Breast epithelium (tissue), 3 donors: ENCODE measurements around the gene TEX9.

Source experiments
- POLR2A ChIP-seq: fragments of 450-650 bp; IDR thresholded peaks from one replicate; pipeline ENCODE4 v1.6.1; 2016; ENCODE audit warnings: antibody characterized with exemption, mild to moderate bottlenecking, moderate library complexity
- POLR2AphosphoS5 ChIP-seq, 3 donors: sonication (generic); formaldehyde crosslinking; IDR thresholded peaks; one replicate each; pipeline ENCODE4 v1.6.1; 2017; ENCODE audit warnings: antibody characterized with exemption in 3 of 3
- TF ChIP-seq, protein P1 (sequence below), 3 donors: fragments of 450-650 bp; IDR thresholded peaks; one replicate each; pipeline ENCODE4 v1.5.1; 2016 to 2017; ENCODE audit warnings: antibody characterized with exemption in 3 of 3, mild to moderate bottlenecking in 3 of 3, moderate library complexity in 3 of 3

DNA sequence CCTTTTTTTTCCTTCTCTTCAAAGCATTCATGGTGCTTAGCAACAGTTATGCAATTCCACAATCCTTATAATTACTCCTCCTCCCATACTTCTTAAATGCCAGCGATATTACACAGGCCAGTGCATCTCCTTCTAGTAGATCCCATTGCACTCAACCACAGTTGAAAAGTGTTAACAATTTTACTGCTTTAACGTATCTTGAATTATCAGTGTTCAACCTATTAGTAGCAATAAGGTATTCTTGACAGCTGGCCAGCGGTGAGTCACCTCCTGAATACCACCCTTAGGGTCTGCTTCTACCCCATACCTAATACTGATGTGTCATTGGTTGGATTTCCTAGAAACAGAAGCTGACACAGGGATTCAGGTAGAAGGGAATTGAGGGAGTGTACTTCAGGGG is 24.0 kb upstream of the TEX9 start:
- no peak for TF ChIP-seq POLR2A
- TF ChIP-seq POLR2AphosphoS5 (IDR thresholded peaks at IDR 0.05): no peak
- TF ChIP-seq, protein P1, sequence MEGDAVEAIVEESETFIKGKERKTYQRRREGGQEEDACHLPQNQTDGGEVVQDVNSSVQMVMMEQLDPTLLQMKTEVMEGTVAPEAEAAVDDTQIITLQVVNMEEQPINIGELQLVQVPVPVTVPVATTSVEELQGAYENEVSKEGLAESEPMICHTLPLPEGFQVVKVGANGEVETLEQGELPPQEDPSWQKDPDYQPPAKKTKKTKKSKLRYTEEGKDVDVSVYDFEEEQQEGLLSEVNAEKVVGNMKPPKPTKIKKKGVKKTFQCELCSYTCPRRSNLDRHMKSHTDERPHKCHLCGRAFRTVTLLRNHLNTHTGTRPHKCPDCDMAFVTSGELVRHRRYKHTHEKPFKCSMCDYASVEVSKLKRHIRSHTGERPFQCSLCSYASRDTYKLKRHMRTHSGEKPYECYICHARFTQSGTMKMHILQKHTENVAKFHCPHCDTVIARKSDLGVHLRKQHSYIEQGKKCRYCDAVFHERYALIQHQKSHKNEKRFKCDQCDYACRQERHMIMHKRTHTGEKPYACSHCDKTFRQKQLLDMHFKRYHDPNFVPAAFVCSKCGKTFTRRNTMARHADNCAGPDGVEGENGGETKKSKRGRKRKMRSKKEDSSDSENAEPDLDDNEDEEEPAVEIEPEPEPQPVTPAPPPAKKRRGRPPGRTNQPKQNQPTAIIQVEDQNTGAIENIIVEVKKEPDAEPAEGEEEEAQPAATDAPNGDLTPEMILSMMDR (IDR thresholded peaks at IDR 0.05): no peak
